ENCODE measurements around the gene SEC22C.

Gene SEC22C

GRCh38 chr3:42513121-42513520 is 68.6 kb downstream of the SEC22C start:
- no peak for DNase-seq (ENCODE audit: low read depth)

- no peak for DNase-seq (ENCODE audit: low read depth)
Measured at GRCh38 chr3:42511736-42512135, 70.0 kb downstream of the SEC22C start.

DNA sequence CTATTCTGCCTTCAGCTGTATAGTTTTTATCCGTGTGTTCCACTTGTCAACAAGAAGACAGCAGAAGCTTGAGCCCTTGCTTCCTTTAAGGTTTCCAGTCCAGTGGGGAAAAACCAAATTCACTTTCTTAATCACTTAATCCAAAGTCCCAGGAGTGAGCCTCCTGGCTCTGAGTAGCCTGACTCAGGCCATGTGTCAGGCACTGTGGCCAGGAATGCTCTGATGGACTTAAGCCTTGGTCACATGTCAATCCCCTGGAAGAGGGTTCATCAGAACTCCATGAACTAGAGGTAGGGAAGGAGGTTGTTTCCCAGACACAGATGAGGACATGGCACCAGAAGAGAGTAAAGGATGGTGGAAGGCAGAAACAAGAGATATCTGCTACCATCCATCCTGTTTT is 70.6 kb downstream of the SEC22C start:
- no peak for DNase-seq (ENCODE audit: low read depth)

GRCh38 chr3:42510325-42510724 is 71.4 kb downstream of the SEC22C start:
- DNase-seq (ENCODE audit: low read depth): no peak

GRCh38 chr3:42509111-42509510 is 72.7 kb downstream of the SEC22C start:
- no peak for DNase-seq (ENCODE audit: low read depth)

GRCh38 chr3:42508562-42508961 is 73.2 kb downstream of the SEC22C start:
- no peak for DNase-seq (ENCODE audit: low read depth)

DNA sequence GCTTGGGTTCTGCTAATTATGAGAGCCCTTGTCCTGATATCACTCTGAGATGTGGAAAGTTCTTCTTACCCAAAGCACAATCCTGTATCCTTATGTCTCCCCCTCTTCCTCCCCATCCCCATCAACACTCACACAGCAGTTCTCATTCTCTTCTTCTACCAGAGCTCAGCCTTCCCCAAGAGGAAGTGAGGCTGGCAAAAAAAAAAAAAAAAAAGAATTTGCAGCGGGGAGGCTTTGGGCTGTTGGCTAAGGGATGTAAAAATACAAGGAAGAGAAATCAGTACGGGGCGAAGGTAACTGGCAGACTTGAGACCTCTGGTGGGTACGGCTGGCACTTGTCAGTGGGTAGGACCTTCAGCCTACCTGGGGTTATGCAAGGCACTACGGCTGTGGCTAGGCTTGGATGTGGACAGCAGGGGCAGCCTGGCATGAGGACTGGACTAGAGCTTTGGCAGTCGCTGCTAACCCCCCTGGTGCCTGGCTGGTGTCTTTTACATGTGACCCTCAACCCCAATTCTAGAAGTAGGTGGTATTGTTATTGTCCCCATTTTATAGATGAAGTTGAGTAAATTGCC is 73.9 kb downstream of the SEC22C start:
- DNase-seq (ENCODE audit: low read depth): no peak

GRCh38 chr3:42507252-42507651 is 74.5 kb downstream of the SEC22C start:
- DNase-seq (ENCODE audit: low read depth): no peak

DNA sequence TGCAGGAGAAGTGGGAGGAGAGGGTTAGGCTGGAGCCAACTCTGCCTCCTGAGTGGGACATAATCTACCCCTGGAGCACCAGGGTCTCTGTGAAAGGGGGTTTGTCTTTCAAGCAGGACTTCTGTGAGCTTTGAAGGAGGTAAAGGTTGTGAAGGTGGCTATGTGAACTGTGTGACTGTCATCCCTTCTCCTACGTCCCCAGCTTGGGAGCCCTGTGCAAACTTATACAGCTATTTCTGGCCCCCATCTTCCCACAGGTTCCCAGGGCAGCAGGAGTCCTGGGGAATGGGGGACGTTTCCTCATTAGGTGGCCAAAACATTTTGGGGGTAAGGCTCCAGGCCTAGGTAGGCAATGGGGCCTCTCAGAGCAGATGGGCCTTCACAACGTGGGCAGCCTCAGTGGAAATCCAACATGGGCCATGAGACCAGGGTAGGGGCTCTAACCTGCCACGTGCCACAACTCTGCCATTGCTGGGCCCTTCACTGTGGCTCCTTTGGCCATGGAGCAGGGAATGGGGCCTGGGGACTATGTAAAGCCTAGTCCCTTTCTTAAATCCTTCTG is 75.8 kb downstream of the SEC22C start:
- DNase-seq (ENCODE audit: low read depth): no peak

DNA sequence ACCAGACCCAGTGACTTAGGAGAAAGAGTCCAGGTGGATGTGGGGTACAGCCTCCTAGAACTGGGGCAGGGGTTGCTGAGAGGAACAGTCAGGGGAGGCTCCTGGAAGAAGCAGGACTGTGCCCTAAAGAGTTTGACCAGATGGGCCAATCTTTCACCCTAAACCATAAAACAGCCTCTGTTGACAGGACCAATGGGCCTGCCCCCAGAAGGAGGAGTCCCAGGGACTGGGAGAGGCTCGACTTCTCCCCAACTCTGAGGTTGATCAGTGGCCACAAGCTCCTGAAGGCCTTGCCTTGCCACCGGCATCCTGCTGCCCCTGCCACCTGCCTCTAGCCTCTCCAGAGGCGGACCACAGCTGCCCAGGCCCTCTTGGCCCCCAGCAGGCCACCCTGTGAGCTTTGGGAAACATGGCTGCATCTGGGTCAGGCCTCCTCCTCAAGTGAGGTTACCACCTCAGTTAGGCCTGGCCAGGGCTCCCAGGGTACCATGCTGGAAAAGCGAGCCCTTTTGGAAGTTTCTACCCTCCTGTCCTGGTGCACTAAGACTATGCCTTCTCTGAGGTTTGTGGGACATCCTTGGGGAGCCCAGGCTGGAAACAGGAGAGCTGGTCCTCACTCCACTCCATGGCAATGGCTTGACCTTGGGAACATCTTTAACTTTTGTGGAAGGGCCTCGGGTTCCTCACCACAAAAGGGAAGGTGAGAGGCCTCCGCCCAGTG is 76.5 kb downstream of the SEC22C start:
- no peak for DNase-seq (ENCODE audit: low read depth)

GRCh38 chr3:42504334-42505127 is 77.2 kb downstream of the SEC22C start:
- DNase-seq (ENCODE audit: low read depth): no peak

DNA sequence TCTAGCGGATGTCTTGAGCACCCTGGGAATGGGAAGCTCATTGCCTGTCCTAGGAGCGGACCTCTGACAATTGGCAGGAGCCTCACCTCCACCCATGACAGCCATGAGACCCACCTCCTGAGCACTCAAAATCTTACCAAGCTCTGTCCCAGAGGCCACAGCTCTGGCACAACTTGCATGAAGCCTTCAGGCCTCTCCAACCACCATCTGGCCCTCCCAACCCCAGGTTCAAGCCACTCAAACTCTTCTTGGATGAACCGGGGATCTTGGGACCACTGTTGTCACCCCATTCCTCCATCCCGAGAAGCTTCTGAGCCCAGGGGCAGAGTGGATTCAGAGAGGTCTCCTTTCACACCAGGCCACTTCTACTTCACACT is 77.8 kb downstream of the SEC22C start:
- DNase-seq (ENCODE audit: low read depth): no peak

- DNase-seq (ENCODE audit: low read depth): no peak
Measured at GRCh38 chr3:42503251-42503924, 78.4 kb downstream of the SEC22C start.

DNA sequence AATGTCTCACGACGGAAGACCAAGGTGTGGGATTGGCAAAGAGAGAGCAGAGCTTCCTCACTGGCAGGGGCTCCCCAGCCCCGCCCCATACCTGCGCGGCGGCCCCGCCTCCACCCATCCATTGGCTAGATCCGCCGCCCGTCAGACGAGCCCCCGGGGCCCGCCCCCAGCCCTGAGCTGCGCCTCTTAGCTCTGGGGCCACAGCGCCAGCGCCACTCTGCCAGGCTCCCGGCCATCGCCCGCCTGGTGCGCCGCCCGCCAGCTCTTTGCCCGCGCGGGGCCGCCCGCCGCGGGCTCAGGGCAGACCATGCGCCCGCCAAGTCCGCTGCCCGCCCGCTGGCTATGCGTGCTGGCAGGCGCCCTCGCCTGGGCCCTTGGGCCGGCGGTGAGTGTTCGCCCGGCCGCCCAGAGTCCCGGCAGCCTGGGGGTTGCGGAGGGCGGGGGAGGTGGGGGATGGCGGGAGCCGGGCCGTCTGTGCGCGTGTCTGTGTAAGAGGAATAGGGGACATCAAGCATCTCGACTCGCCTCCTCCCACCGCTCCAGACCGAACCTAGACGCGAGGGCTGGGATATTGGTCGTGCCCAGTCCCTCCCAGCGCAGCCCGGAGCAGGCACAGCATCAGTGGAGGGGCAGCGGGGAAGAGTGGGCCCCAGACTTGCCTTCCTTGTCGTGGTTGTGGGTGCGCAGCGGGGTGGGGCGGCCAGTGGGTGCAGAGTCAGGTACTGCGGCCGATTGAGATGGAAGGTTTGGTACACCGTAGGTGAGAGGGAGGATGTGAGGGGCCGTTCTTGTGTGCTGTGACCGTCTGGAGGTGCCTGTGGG is 79.1 kb downstream of the SEC22C start, which contains the start of gene VIPR1:
TSS of gene VIPR1 (plus strand) at position 215 of the 822 bp plus-strand sequence. CDS start at position 308, 93 bp downstream.
- DNase-seq (ENCODE audit: low read depth): peak; percentile 87

- peak; percentile 46 for DNase-seq (ENCODE audit: low read depth)
Measured at GRCh38 chr3:42501681-42502428, 79.9 kb downstream of the SEC22C start.

DNA sequence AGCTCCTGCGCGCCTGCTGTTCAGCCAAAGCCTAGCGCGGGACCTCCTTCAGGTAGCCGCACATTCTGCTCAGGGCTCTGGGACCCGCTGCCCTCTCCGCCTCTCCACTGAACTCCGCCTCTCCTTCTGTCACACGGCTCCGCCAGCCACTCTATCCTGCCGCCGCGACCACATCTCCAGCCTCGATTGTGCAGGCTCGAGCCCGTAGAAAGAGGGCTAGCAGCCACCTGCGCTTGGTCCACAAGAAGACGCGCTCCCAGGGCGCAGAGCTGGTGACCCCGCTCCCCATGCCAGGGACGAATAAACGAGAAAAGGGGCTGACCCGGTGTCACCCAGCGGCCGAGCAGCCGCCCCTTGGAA is 80.5 kb downstream of the SEC22C start:
- no peak for DNase-seq (ENCODE audit: low read depth)

DNA sequence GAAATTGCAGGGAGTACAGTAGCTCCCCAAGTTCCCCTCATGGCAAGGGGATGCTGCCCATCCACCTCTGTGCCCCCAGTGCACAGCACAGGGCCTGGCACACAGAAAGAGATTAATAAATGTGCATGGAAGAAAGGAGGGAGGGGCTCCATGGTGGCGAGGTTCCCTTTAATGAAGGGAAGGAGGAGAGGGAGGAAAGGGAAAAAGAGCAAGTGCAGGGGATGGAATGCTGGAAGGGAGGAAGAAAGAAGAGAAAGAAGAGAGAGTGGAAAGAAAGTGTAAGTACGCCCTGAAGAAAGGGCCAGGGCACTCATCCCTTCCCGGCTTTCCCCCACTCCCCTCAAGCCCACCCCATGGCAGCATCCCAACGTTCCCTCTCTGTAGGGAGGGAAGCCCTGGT is 80.9 kb downstream of the SEC22C start:
- no peak for DNase-seq (ENCODE audit: low read depth)

GRCh38 chr3:42500091-42500490 is 81.7 kb downstream of the SEC22C start:
- no peak for DNase-seq (ENCODE audit: low read depth)

GRCh38 chr3:42499478-42499871 is 82.3 kb downstream of the SEC22C start:
- DNase-seq (ENCODE audit: low read depth): no peak

DNA sequence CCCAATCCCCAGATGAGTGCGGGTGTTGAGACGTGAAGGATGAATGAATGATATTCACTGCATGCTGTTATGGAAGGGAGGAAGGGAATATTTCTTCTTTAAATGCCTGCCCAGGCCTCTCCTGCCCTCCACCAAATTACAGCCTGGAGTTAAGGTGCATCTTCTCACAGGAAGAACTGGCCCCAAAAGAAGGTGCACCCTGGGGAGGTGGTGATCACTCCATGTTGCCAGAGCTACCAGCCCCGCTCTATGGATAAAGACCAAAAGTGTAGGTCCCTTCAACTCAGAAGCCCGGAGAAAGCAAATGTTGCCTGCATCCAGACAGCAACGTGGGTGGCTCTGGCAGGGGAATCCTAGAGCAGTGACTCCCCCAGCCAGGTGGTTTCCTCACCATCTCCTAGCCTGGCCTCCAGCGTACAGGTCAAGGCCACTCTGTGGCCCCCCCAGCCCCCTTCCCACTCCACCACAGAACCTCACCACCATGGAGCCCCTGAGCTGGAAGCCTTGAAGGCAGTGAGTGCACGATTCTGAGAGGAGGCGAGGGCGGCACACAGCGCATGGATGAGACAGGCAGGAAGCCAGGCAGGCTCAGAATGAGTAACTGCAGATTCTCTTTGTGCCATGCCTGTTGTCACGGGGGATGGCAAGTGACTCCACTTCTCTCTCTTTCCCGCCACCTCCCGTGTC is 82.8 kb downstream of the SEC22C start:
- no peak for DNase-seq (ENCODE audit: low read depth)

All from activated T-cell treated with anti-CD3 and anti-CD28 coated beads for 24 hours (primary cell).